Activated CD8-positive, alpha-beta T cell treated with anti-CD3 and anti-CD28 coated beads, Interleukin-2, amount 10 ng/mL, durations not matched to agents 7 days and 5 days (primary cell): ENCODE measurements around the gene SEMA4B. TPM values are rescaled to one million over a fixed set of nuclear protein-coding genes. Genes with fewer than 3 reads are reported as not detected.
A peak's percentile ranks its signal among the peaks of the same experiment; 100 is the strongest.
"Not testable (repeated sequence)": the region's sequence is repeated elsewhere in the genome, so short reads cannot be mapped to it uniquely, and the experiment has no call there.

Source experiments
- ATAC-seq: fragments of 150-1000 bp; cut with Tn5 transposase; one replicate; pipeline ENCODE4 v1.10.0; 2021; ENCODE audit warnings: moderate library complexity
- CTCF ChIA-PET: fragments of 350-600 bp; sonication (Branson Sonifier 250); formaldehyde crosslinking; loops from one replicate; lab custom pipeline; 2021; ENCODE audit warnings: antibody characterized with exemption; lab: Charles Lee
- POLR2A ChIA-PET: fragments of 350-600 bp; sonication (Branson Sonifier 250); formaldehyde crosslinking; loops from one replicate; lab custom pipeline; 2021; ENCODE audit warnings: antibody characterized with exemption; lab: Charles Lee
- DNase-seq: peaks from one replicate; pipeline ENCODE4 v3.0.0-alpha.2; 2020
- H3K27ac Mint-ChIP-seq: one replicate; pipeline ENCODE4 v1.8.0; 2021; ENCODE audit warnings: mild to moderate bottlenecking, mixed read lengths
- H3K27me3 Mint-ChIP-seq: one replicate; pipeline ENCODE4 v1.8.0; 2021; ENCODE audit warnings: low read depth, mixed read lengths
- H3K36me3 Mint-ChIP-seq: one replicate; pipeline ENCODE4 v1.8.0; 2021; ENCODE audit warnings: low read depth, mixed read lengths
- H3K4me1 Mint-ChIP-seq: one replicate; pipeline ENCODE4 v1.8.0; 2021; ENCODE audit warnings: low read depth, mixed read lengths
- H3K4me3 Mint-ChIP-seq: one replicate; pipeline ENCODE4 v1.8.0; 2021; ENCODE audit warnings: mild to moderate bottlenecking, mixed read lengths
- H3K9me3 Mint-ChIP-seq: one replicate; pipeline ENCODE4 v1.8.0; 2022; ENCODE audit warnings: mixed read lengths; ENCODE audit not compliant: insufficient read depth
- total RNA-seq, 2 experiments: library from RNA; stranded (reverse); gene quantifications; one replicate each; pipeline ENCODE4 v1.2.3, GENCODE V29; 2021

SEMA4B gene
- total RNA-seq, 2 experiments from 2014 or later, result 8.6 to 11.2 TPM

DNA sequence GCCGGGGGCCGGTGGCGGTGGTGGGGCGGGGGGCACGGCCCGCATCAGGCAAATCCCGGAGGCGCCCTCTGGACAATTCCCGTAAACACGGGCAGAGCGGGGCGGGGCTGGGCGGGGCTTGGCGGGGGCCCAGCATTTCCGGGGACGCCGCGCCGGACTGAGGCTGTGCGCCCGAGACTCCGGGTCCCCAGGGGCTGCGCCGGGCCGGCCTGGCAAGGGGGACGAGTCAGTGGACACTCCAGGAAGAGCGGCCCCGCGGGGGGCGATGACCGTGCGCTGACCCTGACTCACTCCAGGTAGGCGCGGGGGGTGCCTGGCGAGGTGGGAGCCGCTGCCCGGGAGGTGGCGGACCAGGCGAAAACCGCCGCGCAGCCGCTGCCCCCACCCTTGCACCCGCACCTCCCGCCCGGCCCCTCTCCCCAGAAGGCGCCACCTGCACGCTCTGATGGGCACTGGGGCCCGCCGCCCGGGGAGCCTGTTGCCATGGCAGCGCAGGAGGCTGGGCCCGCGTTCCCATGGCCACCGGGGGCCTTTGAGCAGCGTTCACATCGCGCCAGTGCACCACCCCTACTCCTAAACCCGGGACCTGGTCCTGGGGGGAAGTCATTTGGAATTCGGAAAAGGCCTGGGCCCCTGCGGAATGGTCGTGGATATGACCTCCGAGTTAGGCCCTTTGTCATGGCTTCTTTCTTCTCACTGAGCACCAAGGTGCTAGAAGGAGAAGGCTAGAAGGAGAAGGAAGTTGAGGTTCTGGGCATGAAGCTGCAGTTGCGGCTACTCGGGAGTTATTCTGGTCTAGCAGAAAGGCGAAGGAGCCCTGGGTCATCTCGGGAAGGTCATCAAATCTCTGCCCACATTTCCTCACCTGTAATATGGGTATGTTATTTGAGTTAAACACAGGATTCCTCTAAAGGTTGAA lies 16.1 kb upstream of the SEMA4B start:
- peak overlapping the region; percentile 79 for H3K4me3 Mint-ChIP-seq
- POLR2A ChIA-PET, result no interaction called here
- CTCF ChIA-PET, result interaction anchor here (1.7 kb wide), 1 partner anchor 34 kb away, joined by 3 read pairs; no protein-coding TSS in a partner anchor
- H3K9me3 Mint-ChIP-seq, result no peaks in the 10 kb centered on the region
- ATAC-seq (peak; percentile 86), DNase-seq (peak; percentile 69)
- H3K27me3 Mint-ChIP-seq, result peaks cover 8% of the 10 kb centered on the region
- peaks cover 19% of the 10 kb centered on the region for H3K4me1 Mint-ChIP-seq
- H3K36me3 Mint-ChIP-seq, result no peaks in the 10 kb centered on the region
- no peak overlapping the region for H3K27ac Mint-ChIP-seq

DNA sequence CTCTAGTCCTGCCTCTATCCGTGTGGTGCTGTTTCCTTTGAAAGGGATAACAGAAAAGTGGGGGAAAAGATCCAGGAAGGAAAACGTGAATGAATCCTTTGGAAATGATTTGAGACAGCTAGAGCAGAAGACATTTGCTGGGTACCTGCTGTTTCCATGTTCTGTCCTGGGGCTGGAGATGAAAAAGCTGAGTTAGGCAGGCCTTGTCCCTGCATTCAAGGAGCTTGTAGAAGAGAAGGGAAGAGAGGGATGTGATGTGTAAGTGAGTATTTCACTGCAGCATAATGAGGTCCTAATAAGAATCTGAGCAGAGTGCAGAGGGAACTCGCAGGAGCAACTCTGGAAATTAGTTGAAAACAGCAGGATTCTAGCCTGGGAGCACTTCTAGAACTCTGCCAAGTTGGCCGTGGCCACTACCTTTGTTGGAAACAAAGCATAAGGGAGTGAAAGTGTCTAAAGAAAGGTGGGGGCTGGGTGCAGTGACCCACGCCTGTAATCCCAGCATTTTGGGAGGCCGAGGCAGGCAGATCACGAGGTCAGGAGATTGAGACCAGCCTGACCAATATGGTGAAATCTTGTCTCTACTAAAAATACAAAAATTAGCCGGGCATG lies 13.8 kb upstream of the SEMA4B start:
- POLR2A ChIA-PET, result interaction anchor here (0.5 kb wide), 1 partner anchor 34 kb away, joined by 4 read pairs; no protein-coding TSS in a partner anchor

DNA sequence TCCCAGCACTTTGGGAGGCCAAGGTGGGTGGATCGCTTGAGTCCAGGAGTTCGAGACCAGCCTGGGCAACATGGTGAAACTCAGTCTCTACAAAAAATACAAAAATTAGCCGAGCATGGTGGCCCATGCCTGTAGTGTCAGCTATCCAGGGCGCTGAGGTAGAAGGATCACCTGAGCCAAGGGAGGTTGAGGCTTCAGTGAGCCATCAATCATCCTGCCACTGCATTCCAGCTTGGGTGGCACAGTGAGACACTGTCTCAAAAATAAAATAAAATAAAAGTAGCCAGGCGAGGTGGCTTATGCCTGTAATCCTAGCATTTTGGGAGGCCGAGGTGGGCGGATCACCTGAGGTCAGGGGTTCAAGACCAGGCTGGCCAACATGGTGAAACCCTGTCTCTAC lies 13.1 kb upstream of the SEMA4B start:
- ChIA-PET POLR2A (interaction anchor here (0.5 kb wide), 1 partner anchor 35 kb away, joined by 4 read pairs; no protein-coding TSS in a partner anchor), CTCF (interaction anchor here (0.6 kb wide), 1 partner anchor 318 kb away, joined by 4 read pairs; no protein-coding TSS in a partner anchor)
- H3K9me3 Mint-ChIP-seq, H3K27ac Mint-ChIP-seq, H3K4me3 Mint-ChIP-seq, H3K36me3 Mint-ChIP-seq, DNase-seq, H3K27me3 Mint-ChIP-seq, ATAC-seq: not testable (repeated sequence)
- peaks cover 40% of the 10 kb centered on the region for H3K4me1 Mint-ChIP-seq

More for the DNA sequence above, 13.8 kb upstream of the SEMA4B start:
- ATAC-seq (no peak), DNase-seq (no peak)
- H3K9me3 Mint-ChIP-seq, result no peaks in the 10 kb centered on the region
- H3K27ac Mint-ChIP-seq, result no peak overlapping the region
- H3K4me3 Mint-ChIP-seq, result no peak overlapping the region
- H3K4me1 Mint-ChIP-seq, result peaks cover 33% of the 10 kb centered on the region
- H3K36me3 Mint-ChIP-seq, result no peaks in the 10 kb centered on the region
- CTCF ChIA-PET, result interaction anchor here (0.7 to 1.7 kb wide), 3 partner anchors 9 to 115 kb away, joined by 3 read pairs; no protein-coding TSS in a partner anchor
- peaks cover 2% of the 10 kb centered on the region for H3K27me3 Mint-ChIP-seq

DNA sequence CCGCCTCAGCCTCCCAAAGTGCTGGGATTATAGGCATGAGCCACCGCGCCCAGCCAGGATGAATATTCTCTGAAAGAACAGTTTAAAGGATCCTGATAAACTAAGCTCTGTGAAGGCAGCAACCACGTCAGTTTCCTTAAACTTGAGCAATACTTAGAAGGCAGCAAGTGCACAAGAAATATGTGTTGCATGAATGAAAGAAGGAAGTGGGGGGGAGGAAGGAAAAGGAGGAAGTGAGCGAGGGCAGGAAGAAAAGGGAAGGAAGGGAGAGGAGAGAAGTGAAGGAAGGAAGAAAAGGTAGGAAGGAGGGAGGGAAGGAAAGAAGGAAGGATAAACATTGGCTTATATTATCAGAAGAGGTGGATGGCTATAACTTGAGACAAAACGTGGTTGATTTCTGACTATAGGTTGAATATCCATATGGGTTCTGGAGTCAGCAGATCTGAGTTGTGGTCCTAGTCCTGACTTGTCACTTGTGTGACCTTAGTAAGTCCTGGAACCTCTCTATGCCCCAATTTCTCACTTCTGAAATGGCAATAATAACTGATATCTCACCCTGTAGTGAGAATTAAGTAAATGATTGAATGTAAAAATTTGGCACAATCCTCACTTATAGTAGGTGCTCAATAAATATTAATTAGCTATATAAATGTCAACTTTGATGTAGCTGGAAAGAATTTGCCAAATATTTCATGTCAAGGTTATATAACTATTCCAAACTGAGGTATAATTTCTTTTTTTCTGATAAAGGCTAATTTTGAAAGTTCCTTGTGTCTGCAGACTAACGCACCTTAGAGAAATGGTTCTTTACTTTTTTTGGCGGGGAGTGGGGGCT lies 12.0 kb upstream of the SEMA4B start:
- Mint-ChIP-seq H3K27me3 (peaks cover 2% of the 10 kb centered on the region), H3K27ac (no peak overlapping the region), H3K9me3 (no peaks in the 10 kb centered on the region), H3K4me3 (no peak overlapping the region), H3K36me3 (peaks cover 2% of the 10 kb centered on the region), H3K4me1 (peaks cover 44% of the 10 kb centered on the region)
- DNase-seq (no peak), ATAC-seq (no peak)
- CTCF ChIA-PET, result interaction anchor here (1.2 to 4.0 kb wide), 2 partner anchors 12 to 25 kb away, joined by 3 to 19 read pairs; partner anchors contain the start of gene SEMA4B
- POLR2A ChIA-PET, result no interaction called here

DNA sequence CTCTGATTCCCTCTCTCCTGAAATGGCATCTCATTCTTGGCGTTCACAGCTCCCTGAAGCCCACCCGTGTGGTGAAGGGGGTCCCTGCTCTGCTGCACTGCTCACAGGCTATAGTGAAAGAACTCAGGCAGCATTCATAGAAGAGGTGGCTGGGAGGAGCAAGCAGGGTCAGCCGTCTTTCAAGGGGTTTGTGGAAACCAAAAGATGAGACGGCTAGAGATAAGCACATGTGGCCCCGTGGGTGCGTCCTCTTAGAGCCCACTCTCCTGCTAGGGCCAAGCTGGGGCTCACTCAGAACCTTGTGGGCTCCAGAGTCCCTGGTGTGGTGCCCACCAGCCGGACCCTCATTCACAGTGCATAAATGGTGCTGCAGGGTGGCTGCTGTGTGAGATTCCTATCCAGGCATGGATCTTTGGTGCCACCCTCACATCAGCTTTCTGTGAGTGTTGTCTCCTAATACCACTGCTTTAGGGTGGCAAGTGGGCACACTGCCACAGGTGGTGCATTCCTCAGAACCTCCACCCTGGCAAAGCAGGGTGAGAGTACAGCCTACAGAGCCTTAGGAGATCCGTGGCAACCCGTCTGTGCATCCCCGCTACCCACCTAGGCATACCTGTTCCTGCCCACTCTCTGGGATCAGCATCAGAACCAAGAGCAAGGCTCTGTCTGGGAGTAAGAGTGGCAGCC lies 11.2 kb upstream of the SEMA4B start:
- no peak for DNase-seq
- Mint-ChIP-seq H3K36me3 (peaks cover 2% of the 10 kb centered on the region), H3K27ac (peak overlapping the region; percentile 35), H3K4me3 (no peak overlapping the region), H3K9me3 (no peaks in the 10 kb centered on the region), H3K4me1 (peaks cover 40% of the 10 kb centered on the region), H3K27me3 (peaks cover 2% of the 10 kb centered on the region)
- no peak for ATAC-seq
- POLR2A ChIA-PET, result no interaction called here
- CTCF ChIA-PET, result interaction anchor here (1.2 to 4.0 kb wide), 2 partner anchors 11 to 25 kb away, joined by 3 to 19 read pairs; partner anchors contain the start of gene SEMA4B

DNA sequence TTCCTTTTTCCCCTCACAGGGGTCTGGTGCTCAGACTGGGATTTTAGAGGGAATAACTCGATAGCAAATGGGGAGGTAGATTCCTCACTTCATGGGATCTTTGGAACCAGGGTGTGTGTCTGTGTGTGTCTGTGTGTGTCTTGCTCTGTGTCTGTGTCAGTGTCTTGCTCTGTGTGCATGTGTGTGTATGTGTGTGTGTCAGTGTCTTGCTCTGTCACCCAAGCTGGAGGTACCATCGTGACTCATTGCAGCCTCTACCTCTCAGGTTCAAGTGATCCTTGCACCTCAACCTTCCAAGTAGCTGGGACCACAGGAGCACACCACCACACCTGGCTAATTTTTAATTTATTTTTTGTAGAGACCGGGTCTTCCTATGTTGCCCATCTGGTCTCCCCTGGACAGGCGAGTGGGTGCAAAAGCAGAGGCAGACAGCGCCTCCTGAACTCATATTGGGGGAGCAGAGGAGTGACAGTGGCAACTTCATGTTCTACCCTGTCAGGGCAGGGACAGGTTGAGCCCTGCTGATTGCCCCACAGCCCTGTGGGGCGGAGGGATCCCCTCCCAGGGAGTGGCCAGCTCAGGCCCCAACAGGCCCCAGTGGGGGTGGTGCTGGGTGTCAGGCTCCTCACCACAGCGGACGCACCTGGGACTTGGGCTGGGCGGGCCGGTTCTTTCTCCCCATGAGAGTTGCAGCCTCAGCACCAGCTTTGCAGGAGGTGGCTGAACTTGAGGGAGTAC lies 10.4 kb upstream of the SEMA4B start:
- no peaks in the 10 kb centered on the region for H3K9me3 Mint-ChIP-seq
- peaks cover 2% of the 10 kb centered on the region for H3K27me3 Mint-ChIP-seq
- peaks cover 34% of the 10 kb centered on the region for H3K4me1 Mint-ChIP-seq
- no peak overlapping the region for H3K4me3 Mint-ChIP-seq
- H3K27ac Mint-ChIP-seq, result peak overlapping the region; percentile 35
- ATAC-seq (no peak), DNase-seq (no peak)
- ChIA-PET POLR2A (no interaction called here), CTCF (interaction anchor here (2.1 to 4.0 kb wide), 2 partner anchors 10 to 48 kb away, joined by 7 to 19 read pairs; partner anchors contain the start of gene SEMA4B)
- H3K36me3 Mint-ChIP-seq, result peaks cover 2% of the 10 kb centered on the region

DNA sequence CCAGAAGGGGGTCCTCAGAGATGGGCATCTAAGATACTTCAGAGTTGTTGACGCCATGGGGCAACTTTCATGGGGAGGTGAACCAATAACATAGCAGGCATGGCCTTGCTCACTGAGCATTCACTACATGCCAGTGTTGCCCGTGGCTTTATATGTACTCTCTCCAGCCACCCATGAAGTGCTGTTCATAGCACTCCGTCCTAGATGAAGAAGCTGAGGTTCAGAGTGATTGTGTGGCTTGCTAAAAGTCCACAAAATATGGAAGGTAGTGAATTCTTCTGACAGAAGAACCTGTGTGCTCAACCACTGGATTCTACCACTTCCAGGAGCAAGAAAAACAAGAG lies 9.8 kb upstream of the SEMA4B start:
- Mint-ChIP-seq H3K4me1 (peaks cover 34% of the 10 kb centered on the region), H3K27ac (peak overlapping the region; percentile 78), H3K4me3 (no peak overlapping the region), H3K9me3 (no peaks in the 10 kb centered on the region), H3K27me3 (peaks cover 2% of the 10 kb centered on the region), H3K36me3 (peaks cover 2% of the 10 kb centered on the region)
- DNase-seq, result no peak
- POLR2A ChIA-PET, result interaction anchor here (1.1 to 2.5 kb wide), 3 partner anchors 9 to 48 kb away, joined by 3 to 19 read pairs (median 3); partner anchors contain the start of gene SEMA4B
- CTCF ChIA-PET, result interaction anchor here (1.4 to 4.0 kb wide), 4 partner anchors 9 to 48 kb away, joined by 3 to 19 read pairs (median 6); partner anchors contain the start of gene SEMA4B
- no peak for ATAC-seq

DNA sequence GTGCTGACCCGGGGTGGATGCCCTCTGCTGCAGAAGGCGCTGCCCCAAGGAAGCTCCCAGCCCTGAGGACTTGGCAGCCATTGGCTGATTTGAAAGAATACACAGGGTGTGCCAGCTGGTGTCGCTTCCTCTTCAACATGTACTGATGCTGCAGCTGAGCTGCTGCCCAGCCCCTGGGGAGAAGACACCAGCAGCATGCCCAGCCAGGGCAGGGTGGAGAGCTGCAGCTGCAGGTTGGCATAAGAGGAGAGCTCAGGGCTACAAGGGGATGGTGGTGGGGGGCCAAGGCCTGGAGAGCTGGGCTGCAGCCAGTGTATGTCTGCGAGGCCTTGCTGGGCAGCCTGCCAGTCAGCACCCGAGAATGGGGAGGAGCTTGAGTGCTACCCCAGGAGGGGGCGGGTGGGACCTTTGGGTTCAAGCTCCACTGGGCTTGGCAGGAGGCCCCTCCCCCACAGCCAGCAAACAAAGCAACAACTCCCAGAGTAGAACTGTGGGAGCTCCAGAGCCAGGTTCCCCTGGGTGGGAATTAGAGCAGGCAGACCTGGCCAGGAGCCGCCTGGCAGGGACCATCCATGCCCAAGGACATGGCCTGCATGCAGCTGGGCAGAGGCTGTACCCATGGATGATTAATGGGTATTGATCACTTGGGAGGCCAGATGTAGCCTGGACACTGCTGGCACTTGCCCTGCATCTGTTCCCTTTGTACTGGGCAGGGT lies 9.2 kb upstream of the SEMA4B start:
- Mint-ChIP-seq H3K36me3 (peaks cover 2% of the 10 kb centered on the region), H3K4me3 (peak overlapping the region; percentile 60), H3K9me3 (no peaks in the 10 kb centered on the region), H3K4me1 (peaks cover 34% of the 10 kb centered on the region), H3K27me3 (peaks cover 2% of the 10 kb centered on the region), H3K27ac (peak overlapping the region; percentile 78)
- CTCF ChIA-PET, result interaction anchor here (1.1 to 4.0 kb wide), 5 partner anchors 9 to 431 kb away, joined by 3 to 19 read pairs (median 5); partner anchors contain the start of gene SEMA4B
- DNase-seq, result peak; percentile 31
- POLR2A ChIA-PET, result interaction anchor here (0.6 to 2.5 kb wide), 5 partner anchors 9 to 178 kb away, joined by 3 to 19 read pairs (median 3); partner anchors contain the start of gene SEMA4B
- peak; percentile 65 for ATAC-seq

DNA sequence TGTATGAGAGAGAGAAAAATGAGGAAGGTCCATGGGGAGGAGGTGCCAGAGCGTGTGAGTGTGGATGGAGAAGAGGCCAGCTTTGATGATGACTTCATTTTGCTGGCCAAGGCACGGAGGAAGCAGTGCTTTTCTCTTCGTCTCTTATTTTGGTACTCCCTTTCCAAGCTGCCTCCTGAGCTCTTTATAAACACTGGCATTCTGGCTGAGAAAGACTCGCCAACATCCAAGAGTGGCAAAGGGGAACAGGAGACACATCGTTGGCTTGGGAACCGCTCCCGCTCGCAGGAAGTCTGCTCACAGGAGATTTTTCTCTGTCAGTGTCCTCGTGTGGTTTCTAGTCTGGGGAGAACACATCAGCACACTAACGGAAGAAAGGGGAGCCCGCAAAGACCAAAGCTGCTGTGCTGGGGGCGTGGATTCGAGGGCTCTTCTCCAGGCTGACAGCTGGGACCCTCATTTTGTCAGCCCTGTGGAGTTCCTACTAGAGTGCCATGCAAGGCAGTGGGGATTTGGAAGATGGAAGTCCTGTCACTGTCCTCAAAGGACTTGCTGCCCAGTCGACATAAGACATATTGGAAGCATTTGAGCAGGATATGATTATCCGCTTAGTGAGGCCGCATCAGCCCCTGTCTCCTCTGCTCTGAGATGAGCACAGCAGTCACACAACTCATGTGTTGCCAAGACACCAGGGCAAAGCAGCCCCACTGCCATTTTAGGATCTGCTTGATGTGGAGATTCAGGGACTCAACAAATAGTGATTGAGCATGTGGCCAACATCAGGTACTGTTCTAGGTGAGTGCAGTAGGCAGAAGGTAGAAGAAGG lies 8.0 kb upstream of the SEMA4B start:
- Mint-ChIP-seq H3K27ac (peak overlapping the region; percentile 35), H3K27me3 (peaks cover 2% of the 10 kb centered on the region), H3K4me3 (peak overlapping the region; percentile 15), H3K4me1 (peaks cover 35% of the 10 kb centered on the region), H3K9me3 (no peaks in the 10 kb centered on the region), H3K36me3 (peaks cover 2% of the 10 kb centered on the region)
- CTCF ChIA-PET, result interaction anchor here (0.8 to 2.0 kb wide), 4 partner anchors 11 to 432 kb away, joined by 3 to 5 read pairs (median 5); no protein-coding TSS in a partner anchor
- POLR2A ChIA-PET, result interaction anchor here (1.0 to 2.5 kb wide), 2 partner anchors 7 to 40 kb away, joined by 3 to 19 read pairs; partner anchors contain the start of gene SEMA4B
- ATAC-seq (peak; percentile 47), DNase-seq (peak; percentile 52)
